Suppressor macrophage treated with lipopolysaccharide for 4 hours (primary cell): Measurements from ENCODE around the gene RAB1B.
A peak's percentile ranks its signal among the peaks of the same experiment; 100 is the strongest.

Source experiments
- DNase-seq: peaks from one replicate; pipeline ENCODE4 v3.0.0-alpha.2; 2020

The RAB1B gene

DNA sequence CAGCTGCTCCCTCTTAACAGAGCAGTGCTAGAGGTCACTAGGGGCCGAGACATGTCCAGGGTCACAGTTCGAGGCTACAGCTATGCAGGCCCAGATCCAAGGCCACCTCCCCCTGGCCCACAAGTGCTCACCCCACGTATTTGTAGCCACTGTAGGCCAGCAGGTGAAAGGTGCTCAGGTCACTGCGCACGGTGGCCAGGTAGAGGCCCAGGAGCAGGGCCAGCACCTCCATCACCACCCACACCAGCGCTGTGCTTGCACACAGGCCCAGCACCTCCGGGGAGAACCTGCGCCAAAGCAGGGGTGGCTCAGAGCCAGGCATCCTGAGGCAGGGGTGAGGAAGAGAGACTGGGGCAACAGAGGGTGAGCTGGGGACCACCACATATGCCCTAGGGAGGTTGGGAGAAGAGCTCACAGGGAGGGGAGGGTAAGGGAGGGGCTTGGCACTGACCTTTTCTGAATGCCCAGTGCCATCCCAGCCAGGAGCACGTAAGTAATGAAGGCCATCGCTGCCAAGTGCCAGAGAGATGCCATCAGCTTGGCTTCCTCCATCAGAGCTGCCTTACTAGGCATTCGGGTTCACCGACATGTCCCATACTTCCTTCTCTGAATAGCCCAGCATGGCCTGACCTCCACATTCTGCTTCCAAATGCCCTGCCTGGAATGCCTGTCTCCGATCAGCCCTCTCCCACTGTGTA lies 17.0 kb downstream of the RAB1B start:
- DNase-seq: no peak

DNA sequence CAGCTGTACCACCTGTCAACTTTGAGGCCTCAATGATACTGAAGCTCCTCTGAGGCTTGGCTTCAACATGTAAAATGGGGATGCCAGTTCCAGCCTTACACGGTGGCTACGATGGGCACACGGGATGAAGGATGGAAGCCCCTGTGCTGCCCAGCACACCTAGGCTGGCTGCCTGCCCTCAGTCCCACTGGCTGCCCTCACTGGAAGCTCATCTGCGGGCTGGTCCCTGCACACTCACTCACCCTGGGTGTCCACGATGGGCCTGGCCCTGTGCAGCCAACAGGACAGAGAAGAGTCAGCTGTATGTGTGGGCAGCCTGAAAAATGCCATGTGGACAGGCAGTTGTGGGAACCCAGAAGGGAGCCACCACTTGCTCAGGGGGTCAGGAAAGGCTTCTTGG lies 18.3 kb downstream of the RAB1B start:
- no peak for DNase-seq

DNA sequence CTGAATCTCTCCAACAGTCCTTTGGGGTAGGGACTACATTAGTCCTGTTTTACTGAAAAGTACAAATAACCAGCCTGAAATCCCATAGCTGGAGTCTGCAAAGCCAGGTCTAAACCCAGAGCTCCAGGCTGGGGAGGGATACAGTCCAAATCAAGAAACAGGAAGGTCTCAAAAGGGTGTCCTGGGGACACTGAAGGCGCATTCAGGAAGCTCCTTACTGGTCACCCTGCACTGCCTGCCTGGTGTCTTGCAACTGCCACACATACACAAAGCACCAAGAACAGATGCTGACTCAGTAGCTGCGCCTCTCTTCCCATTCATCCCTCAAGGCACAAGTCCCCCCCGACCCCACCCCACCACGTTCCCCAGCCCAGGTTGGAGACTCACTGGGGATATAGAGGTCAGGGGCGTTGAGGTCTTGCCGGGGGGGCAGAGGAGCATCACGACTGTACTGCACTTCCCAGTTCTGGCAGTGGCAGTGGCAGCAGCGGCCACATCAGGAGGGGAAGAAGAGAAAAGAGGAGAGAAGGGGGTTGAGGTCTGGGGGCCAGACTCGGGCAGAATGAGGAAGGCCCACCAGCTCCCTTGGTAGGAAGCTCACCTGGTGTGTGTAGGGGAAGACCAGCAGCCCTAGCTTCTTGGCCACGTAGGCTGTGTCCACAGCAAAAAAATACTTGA lies 18.9 kb downstream of the RAB1B start:
- no peak for DNase-seq

DNA sequence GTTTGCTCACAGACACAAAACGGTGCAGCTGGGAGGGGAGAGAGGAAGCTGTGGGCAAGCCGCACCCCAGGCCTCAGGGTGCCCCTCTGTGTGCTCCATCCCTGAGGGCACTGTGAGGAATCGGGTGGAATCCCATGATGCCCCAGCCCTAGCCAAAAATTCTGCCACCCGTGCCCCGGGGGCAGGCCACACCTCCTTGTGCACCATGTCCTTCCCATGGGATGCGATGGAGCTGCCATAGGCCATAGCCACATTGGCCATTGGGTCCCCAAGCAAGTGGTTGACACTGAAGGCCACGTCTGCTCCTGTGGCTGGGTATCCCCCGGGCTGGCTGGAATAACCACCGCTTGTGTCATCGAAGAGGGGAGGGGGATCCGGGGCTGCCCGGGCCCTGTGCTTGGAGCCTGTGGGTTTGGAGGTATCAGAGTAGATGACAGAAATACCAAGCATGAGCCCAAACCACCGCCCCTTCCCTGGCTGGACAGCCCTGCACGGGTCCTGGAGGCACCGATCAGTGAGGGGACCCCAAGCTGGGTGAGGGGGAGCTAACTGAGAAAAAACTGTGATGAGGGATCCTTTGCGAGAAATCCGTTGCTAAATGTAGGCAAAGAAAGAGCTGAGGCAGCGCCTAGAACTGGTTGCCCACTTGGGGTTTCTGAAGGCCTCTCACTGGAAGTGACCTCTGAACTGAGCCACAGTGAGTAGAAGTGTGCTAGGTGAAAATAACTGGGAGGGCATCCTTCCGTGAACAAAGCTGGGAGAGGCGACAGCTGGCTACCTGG lies 19.6 kb downstream of the RAB1B start:
- DNase-seq: no peak

DNA sequence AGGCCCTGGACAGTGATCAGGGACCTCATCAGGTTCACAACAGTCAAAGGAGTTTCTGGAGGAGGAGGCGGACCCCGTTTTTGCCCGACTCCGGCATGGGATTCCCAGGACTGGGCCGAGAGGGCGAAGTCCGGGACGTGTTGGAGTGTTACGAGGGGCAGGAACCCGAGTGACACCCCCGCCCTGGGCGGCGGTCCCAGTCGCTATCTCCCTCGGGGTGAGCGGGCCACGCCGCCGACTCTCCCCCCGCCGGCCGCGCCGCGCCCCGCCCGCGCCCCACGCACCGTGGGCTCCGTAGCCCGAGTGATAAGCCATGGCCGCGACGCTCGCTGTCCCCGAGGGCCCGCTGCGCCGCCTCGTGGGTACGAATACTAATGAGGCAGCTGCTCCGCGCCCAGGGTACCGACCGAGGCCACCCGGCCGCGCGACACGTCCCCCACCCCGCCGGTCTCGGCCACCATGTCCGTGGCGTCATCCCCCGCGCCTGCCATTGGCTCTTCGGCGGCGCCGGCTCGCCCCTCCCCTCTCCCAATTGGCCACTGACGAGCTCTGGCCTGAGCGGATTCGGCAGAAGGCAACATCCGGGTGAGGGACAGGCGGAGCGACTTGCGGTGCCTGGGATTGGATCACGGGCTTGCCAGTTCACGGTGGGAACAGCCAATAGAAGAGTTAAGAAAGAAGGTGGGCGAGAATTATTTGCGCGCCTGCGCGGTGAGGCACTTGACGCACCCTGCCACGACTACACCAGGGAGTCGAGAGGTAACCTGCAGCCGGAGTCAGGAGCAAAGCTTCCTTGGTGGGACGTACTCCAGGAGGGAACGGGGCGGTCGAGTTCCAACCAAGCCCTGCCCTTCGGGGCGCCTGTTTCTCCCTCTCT lies 20.5 kb downstream of the RAB1B start, which contains the start of gene YIF1A:
Gene YIF1A (minus strand): TSS at position 473 of the 877 bp plus-strand sequence. CDS start 158 bp downstream, at position 315.
- peak; percentile 99 for DNase-seq

DNA sequence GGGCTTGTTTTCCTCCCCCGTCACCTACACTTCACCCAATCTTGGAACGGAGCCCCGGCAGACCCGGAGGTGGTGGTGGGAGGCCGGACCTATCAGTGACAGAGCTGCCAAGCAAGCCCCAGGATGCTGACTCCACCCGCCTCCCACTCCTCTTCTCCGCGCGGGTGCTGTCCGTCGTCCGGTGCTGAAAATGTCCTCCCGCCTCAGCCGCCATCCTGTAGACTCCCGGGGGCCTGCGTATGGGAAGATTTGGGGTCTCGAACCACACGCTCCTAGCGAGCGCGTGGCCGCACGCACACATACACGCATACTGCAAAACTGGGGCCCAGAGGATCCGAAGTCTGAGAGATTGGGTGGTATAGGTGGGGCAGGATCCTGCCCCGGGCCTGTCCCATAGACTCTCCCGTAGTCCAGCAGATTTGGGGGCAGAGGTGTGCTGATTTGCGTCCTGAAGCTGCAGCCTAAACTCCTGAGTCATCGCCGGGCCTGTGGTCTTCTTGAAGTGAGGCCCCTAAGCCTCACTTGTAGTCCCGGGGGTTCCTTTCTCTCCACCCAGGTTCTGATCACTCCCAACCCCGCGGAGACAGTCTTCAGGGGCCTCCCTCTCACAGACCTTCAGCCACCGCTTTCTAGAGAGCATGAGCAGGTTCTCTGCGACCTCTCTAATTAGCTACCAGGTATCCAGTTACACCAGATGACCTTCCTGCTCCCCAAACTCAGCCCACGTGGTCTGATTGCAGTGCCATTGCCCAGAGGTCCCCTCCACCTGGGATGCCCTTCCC lies 21.3 kb downstream of the RAB1B start:
- peak; percentile 76 for DNase-seq

DNA sequence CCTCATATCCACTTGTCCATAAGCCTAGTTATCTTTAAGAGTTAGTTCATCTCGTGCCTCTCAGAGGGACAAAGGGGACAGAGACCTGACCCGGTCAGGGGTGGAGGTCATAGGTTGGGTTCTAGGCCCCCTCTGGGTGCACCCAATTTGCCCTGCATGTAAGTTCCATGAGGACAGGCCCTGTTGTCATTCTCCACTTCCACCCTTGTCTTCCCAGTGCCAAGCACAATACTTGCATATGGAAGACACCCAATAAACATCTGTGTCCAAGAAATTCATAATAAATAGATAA lies 21.8 kb downstream of the RAB1B start:
- DNase-seq: no peak

DNA sequence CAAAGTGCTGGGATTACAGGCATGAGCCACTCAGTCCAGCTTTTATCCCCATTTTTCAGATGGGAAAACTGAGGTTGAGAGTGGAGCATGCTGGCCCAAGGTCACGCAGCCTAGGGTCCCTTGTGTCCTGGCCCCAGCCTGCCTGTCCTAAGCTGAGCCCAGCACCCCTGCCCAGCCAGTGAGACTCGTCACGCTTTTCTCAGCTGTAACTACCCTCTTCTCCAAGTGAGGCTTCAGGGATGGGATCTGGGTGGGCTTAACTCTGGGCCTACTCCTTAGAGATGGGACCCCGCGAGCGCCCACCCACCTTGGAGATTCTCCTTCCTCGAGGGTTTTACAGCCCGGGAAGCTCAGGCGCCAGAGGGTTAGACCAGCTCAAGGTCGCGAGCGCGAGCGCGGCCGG lies 22.9 kb downstream of the RAB1B start:
- no peak for DNase-seq

DNA sequence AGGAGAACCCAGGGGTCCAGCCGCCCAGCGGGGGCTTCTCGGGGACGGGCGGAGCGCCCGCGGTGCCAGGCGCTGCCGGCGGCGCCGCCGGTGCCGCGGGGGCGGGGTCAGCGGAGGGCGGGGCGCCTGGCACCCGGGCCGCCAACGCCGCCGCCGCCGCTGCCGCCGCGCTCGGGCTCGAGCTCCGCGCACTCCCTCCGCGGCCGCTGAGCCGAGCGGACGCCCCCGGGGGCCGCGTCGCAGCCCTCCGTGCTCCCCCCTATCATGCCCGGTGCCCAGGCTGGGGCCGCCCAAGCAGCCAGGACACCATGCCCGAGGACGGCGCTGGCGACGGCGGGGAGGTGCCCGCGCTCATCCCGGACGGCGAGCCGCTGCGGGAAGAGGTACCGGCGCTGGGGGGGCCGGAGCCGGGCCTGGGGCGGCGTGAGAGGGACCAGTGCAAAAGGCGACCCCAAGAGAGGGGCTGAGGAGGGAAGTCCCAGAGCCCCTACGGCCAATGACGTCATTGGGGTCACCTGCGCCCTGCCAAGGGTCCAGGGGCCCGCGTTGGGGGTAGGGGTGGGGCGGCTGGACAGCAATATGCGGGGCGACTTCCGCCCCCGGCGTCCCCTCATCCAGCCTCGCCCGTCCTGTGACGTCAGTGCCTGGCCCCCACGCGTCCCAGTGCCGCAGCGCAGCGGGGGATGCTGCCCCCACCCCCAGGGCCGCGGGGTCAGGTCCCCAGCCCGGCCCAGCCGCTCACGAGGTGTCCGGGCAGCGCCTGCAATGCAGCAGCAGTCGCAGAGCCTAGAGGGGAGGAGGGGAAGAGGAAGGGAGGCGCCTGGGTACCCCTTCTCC lies 23.5 kb downstream of the RAB1B start, which contains the start of gene TMEM151A:
Gene TMEM151A (plus strand): TSS at position 189 of the 837 bp plus-strand sequence. CDS start 120 bp downstream, at position 309.
- no peak for DNase-seq

DNA sequence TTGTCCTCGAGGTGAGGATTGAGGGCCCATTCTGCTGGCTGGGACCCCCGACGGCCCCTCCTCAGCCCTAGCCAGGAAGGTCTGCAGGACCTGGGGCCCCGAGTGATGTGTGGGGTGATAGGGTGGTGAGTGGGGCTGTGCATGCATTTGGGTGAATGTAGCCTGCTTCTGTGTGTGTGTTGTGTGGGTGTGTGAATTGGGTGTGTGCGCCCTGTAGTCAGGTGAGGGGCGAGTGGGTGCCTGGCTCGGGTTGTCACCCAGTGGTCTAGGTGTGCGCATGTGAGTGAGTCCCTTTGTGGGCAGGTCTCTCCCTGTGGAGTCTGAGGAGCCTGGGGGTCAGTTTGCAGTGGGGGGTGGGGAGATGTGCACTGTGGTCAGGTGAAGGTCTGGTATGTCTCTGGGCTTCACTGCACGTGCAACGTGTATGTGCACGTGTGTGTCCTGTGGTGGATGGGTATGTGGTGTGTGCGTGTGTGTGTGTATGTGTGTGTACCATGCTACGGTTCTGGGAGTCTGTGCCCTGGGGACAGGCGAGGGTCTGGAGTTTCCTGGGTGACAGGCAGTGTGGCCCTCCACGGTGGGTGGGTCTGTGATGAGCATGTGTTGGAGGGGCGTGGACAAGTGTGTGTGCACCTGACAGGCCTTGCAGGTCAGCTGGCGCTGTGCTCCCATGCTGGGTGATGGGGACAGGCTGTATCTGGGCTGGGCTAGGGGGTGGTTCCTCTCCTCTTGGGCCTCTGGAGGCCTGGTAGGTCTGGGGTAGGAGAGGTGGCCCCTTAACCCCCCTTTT lies 24.3 kb downstream of the RAB1B start:
- DNase-seq: no peak

DNA sequence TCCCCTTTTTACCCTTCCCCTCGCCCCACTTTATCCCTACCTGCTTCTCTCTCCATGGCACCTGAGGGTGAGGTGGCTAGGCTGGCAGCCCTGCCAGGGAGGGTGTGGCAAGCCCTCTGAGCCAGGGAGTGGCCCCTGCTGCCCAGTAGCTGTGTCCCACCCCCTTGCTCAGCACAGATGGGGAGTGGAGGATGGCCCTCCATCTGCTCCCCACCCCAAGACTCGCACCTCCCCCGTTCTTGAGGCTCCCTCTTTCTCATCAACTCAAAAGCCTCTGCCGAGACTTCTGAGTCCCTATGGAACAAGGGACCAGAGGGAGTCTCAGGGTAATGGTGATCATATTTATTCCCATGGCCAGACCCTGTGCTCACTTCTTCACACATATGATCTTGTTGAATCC lies 24.9 kb downstream of the RAB1B start:
- DNase-seq: no peak

DNA sequence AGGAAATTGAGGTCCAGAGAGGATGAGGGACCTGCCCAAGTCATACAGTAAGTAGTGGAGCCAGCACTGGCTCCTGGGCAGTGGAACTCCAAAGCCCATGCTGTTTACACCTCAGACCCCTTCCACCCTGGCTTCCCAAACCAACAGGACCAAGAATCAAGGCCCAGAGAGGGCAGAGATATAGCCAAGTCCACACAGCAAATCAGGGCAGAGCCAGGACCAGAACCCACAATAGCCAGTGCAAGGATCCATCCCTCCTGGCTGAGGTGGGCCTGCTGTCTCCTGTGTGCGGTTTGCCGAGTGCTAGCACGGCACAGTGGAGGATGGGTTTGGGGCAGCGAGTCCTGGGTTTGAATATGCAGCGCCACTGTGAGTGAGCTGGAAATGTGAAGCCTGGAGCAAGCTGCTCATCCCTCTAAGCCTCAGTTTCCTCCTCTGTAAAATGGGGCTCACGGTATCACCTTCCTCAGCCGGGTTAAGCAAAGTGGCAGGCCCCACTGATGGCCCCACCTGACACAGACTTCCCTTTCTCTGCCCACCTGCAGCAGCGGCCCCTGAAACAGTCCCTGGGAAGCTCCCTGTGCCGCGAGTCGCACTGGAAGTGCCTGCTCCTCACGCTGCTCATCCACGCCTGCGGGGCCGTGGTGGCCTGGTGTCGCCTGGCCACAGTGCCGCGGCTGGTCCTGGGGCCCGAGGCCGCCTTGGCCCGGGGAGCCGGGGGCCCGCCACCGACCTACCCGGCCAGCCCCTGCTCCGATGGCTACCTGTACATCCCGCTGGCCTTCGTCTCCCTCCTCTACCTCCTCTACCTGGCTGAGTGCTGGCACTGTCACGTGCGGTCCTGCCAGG lies 25.6 kb downstream of the RAB1B start:
- no peak for DNase-seq

DNA sequence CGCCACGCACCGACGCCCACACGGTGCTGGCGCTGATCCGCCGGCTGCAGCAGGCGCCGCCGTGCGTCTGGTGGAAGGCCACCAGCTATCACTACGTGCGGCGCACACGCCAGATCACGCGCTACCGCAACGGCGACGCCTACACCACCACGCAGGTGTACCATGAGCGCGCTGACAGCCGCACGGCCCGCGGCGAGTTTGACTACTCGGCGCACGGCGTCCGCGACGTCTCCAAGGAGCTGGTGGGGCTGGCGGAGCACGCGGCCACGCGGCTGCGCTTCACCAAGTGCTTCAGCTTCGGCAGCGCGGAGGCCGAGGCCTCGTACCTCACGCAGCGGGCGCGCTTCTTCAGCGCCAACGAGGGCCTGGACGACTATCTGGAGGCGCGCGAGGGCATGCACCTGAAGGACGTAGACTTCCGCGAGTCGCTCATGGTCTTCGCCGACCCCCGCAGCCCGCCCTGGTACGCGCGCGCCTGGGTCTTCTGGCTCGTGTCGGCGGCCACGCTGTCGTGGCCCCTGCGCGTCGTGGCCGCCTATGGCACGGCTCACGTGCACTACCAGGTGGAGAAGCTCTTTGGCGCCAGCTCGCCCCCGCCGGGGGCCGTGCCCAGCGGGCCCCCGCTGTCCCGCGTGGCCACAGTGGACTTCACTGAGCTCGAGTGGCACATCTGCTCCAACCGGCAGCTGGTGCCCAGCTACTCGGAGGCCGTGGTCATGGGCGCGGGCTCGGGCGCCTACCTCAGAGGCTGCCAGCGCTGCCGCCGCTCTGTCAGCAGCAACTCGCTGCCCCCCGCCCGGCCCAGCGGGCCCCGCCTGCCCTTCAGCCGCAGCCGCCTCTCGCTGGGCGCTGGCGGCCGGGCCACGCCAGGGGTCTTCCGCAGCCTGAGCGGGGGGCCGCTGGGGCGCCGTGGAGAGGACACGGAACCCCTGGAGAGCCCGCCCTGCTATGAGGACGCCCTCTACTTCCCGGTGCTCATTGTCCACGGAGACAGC lies 26.5 kb downstream of the RAB1B start:
- no peak for DNase-seq

DNA sequence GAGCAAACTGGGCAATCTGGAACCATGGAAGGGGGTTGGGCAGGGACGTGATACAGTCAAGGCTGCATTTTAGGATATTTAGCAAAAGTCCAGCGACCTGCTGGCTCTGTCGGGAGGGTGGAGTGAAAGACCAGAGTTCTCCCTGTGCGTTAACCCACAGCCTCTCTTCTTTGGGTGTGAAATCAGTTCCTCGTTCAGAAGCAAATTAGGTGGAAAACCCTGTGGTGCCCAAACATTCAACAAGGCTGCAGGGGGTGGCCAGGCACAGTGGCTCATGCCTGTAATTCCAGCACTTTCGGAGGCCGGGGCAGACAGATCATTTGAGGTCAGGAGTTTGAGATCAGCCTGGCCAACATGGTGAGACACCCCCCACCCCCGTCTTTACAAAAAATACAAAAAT lies 29.2 kb downstream of the RAB1B start:
- DNase-seq: no peak

DNA sequence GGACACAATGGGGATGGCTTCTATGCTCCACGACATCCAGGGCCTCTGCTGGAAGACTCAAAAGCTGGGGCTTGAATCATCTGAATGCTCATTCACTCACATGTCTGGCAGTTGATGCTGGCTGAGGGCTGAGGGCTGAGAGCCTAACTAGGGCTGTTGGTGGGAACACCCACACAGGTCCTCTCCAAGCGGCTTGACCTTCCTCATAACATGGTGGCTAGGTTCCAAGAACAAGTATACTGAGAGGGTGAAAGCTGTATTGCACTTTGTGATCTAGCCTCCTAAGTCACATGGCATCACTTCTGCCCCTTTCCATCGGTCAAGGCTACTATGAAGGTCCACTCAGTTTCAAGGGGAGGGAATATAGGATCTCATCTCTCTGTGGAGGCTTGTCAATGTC lies 30.7 kb downstream of the RAB1B start:
- DNase-seq: peak; percentile 33

DNA sequence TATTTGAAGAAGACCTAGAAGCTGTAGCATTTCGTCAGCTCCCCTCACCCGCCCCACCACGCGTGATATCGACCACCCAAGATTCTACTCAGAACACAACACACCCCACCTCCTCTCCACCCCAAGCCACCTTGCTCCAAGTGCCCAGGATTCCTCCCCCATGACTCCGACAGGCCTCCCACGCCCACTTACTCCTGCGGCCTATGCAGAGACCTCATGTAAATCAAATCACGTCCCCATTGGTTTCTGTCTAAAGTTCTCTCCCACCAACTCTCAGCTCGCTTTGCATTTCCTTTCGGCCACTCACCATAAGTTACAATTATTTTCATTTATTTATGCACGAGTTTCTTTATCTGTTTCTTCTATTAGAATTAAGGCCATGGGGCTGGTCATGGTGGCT lies 34.2 kb downstream of the RAB1B start:
- DNase-seq: no peak

DNA sequence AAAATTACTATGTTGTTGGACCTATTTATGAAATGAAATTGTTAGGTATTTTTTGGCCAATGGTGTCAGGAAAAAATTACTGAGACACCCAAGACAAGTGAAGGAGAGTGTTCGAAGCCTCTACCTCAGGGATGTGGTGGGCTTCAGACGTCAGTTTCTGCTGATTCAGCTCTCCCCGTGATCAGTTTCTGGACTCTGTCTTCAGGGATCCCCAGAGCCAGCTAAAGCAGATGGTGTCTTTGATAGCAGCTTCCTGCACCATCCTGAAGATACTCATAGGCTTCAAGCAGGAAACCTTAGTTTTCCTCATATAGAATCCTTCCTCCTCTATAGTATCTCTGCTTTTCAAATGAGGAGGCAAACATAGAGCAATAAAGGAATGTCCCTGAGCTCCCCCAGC lies 41.0 kb downstream of the RAB1B start:
- DNase-seq: no peak

DNA sequence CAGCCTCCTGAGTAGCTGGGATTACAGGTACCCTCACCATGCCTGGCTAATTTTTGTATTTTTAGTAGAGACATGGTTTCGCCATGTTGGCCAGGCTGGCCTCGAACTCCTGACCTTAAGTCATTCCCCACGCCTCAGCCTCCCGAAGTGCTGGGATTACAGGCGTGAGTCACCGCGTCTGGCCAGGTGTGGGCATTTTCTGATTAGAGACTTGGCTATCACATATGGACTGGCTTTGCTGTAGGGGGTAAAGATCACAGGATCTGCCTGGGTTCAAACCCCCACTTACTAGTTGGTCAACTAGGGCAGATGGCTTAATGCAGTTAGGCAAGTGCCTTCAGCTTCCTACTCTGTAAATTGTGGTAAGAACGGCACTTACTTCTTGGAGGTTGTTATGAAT lies 41.9 kb downstream of the RAB1B start:
- DNase-seq: no peak
